ENCODE measurements around the gene TRAF1.

TRAF1 gene

GRCh38 chr9:120927269-120928014, 846 bp upstream of the TRAF1 start:
- in situ Hi-C loops (cut with MboI; ENCODE audit: low pct_unique_long_range_greater_than_20kb, low sequenced_read_pairs), result no loop called here
- DNase-seq, result no peak

GRCh38 chr9:120925535-120926396, 830 bp downstream of the TRAF1 start:
- in situ Hi-C loops (cut with MboI; ENCODE audit: low pct_unique_long_range_greater_than_20kb, low sequenced_read_pairs), result no loop called here
- DNase-seq, result no peak

DNA sequence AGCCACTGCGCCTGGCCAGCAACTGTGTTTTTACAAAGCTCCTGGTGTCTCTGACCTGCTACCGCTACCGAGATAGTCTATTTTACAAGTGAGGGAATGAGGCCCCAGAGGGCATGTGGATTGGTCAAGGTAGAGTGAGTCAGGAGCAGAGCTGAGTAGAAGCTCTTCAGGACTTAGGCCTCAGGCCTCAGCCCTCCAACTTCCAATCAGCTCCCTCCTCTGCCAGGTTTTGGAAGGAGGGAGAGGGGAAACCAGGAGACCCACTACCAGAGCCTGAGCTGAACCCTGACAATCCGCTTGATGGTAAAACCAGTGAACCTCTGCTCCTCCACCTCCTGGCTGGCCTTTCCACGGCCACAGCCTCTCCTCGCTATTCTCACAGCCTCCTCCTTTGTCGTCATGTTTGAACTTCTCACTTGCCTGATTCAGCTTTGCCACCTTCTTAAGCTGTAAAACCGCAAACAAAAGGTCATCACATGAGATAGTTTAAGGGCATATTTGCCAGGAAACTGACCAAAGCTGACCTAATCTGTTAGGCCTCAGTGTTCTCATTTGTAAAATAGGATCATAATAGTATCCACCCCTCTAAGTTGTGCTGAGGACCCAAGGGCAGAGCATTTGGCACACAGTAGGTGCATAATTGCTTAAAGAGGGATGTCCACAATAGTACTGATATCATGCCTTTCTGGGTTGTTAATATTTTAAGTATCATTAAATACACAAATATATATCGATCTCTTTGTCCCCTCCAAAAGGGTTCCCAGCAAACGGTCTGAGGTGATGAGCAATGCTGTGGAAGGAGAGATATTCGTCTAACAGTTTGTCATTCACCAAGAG, 1.7 kb downstream of the TRAF1 start:
- in situ Hi-C loops (cut with MboI; ENCODE audit: low pct_unique_long_range_greater_than_20kb, low sequenced_read_pairs), result no loop called here
- DNase-seq, result no peak

- in situ Hi-C loops (cut with MboI; ENCODE audit: low pct_unique_long_range_greater_than_20kb, low sequenced_read_pairs), result no loop called here
Measured at GRCh38 chr9:120923620-120924328, 2.8 kb downstream of the TRAF1 start.

GRCh38 chr9:120922404-120923195, 4.0 kb downstream of the TRAF1 start:
- no peak for DNase-seq
- in situ Hi-C loops (cut with MboI; ENCODE audit: low pct_unique_long_range_greater_than_20kb, low sequenced_read_pairs), result no loop called here

More at GRCh38 chr9:120923620-120924328, 2.8 kb downstream of the TRAF1 start:
- no peak for DNase-seq

- no peak for DNase-seq
- in situ Hi-C loops (cut with MboI; ENCODE audit: low pct_unique_long_range_greater_than_20kb, low sequenced_read_pairs), result no loop called here
Measured at GRCh38 chr9:120921661-120922181, 4.9 kb downstream of the TRAF1 start.

- in situ Hi-C loops (cut with MboI; ENCODE audit: low pct_unique_long_range_greater_than_20kb, low sequenced_read_pairs), result no loop called here
Measured at GRCh38 chr9:120920806-120921178, 5.8 kb downstream of the TRAF1 start.

GRCh38 chr9:120919843-120920805, 6.5 kb downstream of the TRAF1 start:
- in situ Hi-C loops (cut with MboI; ENCODE audit: low pct_unique_long_range_greater_than_20kb, low sequenced_read_pairs), result no loop called here
- no peak for DNase-seq

More at GRCh38 chr9:120920806-120921178, 5.8 kb downstream of the TRAF1 start:
- DNase-seq, result no peak

GRCh38 chr9:120918931-120919842, 7.4 kb downstream of the TRAF1 start:
- no peak for DNase-seq

GRCh38 chr9:120917929-120918762, 8.4 kb downstream of the TRAF1 start:
- no peak for DNase-seq
- in situ Hi-C loops (cut with MboI; ENCODE audit: low pct_unique_long_range_greater_than_20kb, low sequenced_read_pairs), result no loop called here

More at GRCh38 chr9:120918931-120919842, 7.4 kb downstream of the TRAF1 start:
- in situ Hi-C loops (cut with MboI; ENCODE audit: low pct_unique_long_range_greater_than_20kb, low sequenced_read_pairs), result no loop called here

- DNase-seq, result no peak
- in situ Hi-C loops (cut with MboI; ENCODE audit: low pct_unique_long_range_greater_than_20kb, low sequenced_read_pairs), result no loop called here
Measured at GRCh38 chr9:120916991-120917880, 9.4 kb downstream of the TRAF1 start.

GRCh38 chr9:120916588-120916987, 10.0 kb downstream of the TRAF1 start:
- in situ Hi-C loops (cut with MboI; ENCODE audit: low pct_unique_long_range_greater_than_20kb, low sequenced_read_pairs), result no loop called here
- no peak for DNase-seq

- peak; percentile 58 for DNase-seq
- in situ Hi-C loops (cut with MboI; ENCODE audit: low pct_unique_long_range_greater_than_20kb, low sequenced_read_pairs), result no loop called here
Measured at GRCh38 chr9:120915854-120916470, 10.6 kb downstream of the TRAF1 start.

- in situ Hi-C loops (cut with MboI; ENCODE audit: low pct_unique_long_range_greater_than_20kb, low sequenced_read_pairs), result no loop called here
- DNase-seq, result no peak
Measured at GRCh38 chr9:120914953-120915352, 11.6 kb downstream of the TRAF1 start.

Data from KBM-7 (cell line).